KOPT-K1 (cell line): ENCODE data around the gene SND1.

Source experiments
- H3K27ac ChIP-seq: fragments of 200-600 bp; sonication (generic); 2 replicates; pipeline ENCODE4 v1.5.1; 2016; ENCODE audit warnings: antibody characterized with exemption, mild to moderate bottlenecking, low read depth, low read length; ENCODE audit not compliant: poor library complexity, severe bottlenecking
- H3K36me3 ChIP-seq: fragments of 200-600 bp; sonication (generic); 2 replicates; pipeline ENCODE4 v1.5.1; 2017; ENCODE audit warnings: antibody characterized with exemption, mild to moderate bottlenecking, low read length, moderate library complexity; ENCODE audit not compliant: insufficient read depth
- H3K9me3 ChIP-seq: fragments of 200-600 bp; sonication (generic); 2 replicates; pipeline ENCODE4 v1.5.1; 2017; ENCODE audit warnings: antibody characterized with exemption, low read length, mild to moderate bottlenecking; ENCODE audit not compliant: insufficient read depth, poor library complexity, severe bottlenecking

Gene SND1

GRCh38 chr7:127798769-127799372 lies 146.9 kb downstream of the SND1 start:
- Histone ChIP-seq H3K36me3 (no peaks in the 10 kb centered on the region), H3K9me3 (no peaks in the 10 kb centered on the region), H3K27ac (no peak overlapping the region)

GRCh38 chr7:127799535-127800305 lies 147.7 kb downstream of the SND1 start:
- no peaks in the 10 kb centered on the region for H3K9me3 ChIP-seq
- no peak overlapping the region for H3K27ac ChIP-seq
- no peaks in the 10 kb centered on the region for H3K36me3 ChIP-seq

GRCh38 chr7:127802845-127803244 lies 150.9 kb downstream of the SND1 start:
- Histone ChIP-seq H3K36me3 (peaks cover 9% of the 10 kb centered on the region), H3K9me3 (no peaks in the 10 kb centered on the region), H3K27ac (no peak overlapping the region)

DNA sequence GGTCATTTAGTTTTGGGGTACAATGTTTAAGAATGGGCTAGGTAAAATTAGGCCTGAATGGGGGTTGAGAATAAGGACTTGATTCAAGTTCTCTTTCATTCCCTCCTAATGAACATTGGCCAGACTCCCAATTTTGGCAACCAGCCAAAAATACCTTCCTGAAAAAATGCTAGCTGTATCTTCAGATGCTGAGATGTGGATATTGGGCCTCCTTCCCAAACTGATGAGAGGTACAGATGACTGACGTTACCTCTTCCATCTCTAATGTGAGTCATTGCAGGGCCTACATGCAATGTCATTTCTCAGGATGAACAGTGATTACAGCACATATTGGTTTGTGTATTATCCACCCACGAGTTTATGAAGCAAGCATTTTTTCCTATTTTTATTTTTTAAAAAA lies 151.6 kb downstream of the SND1 start:
- H3K36me3 ChIP-seq, result peaks cover 17% of the 10 kb centered on the region
- H3K9me3 ChIP-seq, result no peaks in the 10 kb centered on the region
- no peak overlapping the region for H3K27ac ChIP-seq

DNA sequence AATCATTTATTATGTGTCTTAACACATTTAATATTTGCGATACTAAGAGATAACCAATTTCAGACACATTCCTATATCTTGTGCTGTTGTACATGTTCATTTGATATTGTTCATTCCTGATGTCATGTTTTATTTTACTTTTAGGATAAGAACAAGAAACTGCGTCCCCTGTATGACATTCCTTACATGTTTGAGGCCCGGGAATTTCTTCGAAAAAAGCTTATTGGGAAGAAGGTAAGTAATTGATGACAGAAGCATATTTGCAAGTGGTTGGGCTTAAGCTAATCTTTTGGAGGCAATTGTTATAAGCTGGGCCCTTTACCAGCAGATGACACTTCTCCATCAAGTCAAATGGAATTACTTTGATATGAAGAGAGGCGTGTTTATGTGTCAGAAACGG lies 155.3 kb downstream of the SND1 start:
- Histone ChIP-seq H3K36me3 (peaks cover 34% of the 10 kb centered on the region), H3K27ac (no peak overlapping the region), H3K9me3 (no peaks in the 10 kb centered on the region)

DNA sequence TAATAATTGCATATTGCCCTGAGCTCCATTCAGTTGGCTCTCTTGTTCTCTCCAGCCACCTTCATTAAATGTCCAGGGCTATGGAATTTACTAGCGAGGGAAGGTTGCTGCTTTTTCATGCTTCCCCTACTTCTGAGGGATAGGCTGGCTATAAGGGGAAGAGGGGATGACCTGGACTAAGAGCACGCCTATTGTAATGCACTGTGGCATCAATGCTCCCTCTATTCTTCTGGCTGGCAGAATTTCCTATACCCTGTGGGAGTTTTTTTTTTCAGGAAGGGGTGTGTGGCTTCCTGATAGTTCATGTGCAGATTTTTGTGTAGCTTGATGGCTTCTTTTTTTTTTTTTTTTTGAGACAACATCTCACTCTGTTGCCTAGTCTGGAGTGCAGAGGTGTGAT lies 155.8 kb downstream of the SND1 start:
- H3K36me3 ChIP-seq, result peaks cover 34% of the 10 kb centered on the region
- H3K9me3 ChIP-seq, result no peaks in the 10 kb centered on the region
- H3K27ac ChIP-seq, result no peak overlapping the region

- H3K36me3 ChIP-seq, result peaks cover 34% of the 10 kb centered on the region
- no peak overlapping the region for H3K27ac ChIP-seq
These were observed 157.3 kb downstream of the SND1 start for GRCh38 chr7:127809261-127809702.

DNA sequence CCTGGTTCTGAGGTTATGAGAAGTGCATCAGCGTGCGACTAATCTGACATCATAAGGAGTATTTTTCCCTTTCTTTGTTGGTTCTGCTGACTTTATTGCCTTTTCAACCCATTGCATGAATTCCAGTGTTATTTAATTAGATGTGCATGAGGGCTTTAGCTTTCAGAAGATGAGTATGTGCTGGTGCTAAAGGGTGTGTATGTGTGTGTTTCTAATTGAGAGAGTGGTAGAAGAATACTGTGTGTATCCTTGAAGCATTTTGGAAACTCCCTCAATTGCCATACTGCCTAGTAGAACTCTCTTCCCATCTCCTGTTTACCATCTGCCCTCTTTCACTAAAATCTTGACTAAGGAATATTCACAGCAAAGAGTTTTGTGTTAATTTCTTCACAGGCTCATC lies 158.1 kb downstream of the SND1 start:
- H3K36me3 ChIP-seq, result peaks cover 37% of the 10 kb centered on the region
- no peak overlapping the region for H3K27ac ChIP-seq
- no peaks in the 10 kb centered on the region for H3K9me3 ChIP-seq

More at GRCh38 chr7:127809261-127809702, 157.3 kb downstream of the SND1 start:
- no peaks in the 10 kb centered on the region for H3K9me3 ChIP-seq

DNA sequence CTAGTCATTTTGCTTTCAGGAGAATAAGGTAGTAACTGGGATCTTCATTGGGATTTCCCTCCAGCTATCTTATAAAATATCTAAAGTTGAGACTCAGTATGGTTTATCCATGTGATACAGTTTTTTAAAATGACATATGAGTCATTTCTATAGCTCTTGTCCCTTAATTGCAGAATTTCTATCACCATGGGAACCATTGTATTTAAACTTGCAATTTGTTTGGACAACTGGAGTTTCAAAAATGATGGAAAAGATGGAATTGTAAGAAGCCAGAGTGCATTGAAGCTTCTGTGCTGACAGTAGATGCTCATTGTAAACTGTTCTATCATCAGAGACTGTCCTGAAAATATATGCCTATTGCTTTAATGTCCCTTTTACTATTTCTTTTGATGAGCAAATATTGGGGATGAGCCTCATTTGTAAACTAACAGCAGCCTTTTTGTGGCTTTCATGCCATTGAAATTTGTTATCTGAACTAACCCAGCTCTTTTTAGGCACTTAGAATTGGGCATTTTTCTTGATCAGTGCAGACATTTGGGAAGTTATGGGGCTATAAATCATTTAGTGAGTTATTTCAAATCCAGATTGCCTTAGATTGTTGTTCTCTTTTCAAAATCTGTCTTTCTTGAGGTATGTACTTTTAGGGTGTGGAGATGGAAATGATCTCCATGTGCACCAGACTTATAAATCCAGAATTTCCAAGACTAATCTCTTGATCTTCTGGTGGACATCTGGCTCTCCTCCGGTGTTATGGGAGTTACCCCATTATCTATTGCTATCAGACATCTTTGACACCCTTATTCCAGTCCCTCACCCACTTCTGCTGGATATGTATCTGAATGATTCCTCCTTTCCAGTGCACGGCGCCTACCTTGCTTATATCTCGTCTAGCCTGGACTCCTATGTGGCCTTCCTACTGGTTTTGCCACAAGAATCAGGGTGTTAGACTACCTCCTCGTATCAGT lies 159.0 kb downstream of the SND1 start:
- Histone ChIP-seq H3K9me3 (no peaks in the 10 kb centered on the region), H3K36me3 (peaks cover 40% of the 10 kb centered on the region), H3K27ac (no peak overlapping the region)

GRCh38 chr7:127812540-127812939 lies 160.5 kb downstream of the SND1 start:
- Histone ChIP-seq H3K36me3 (peaks cover 34% of the 10 kb centered on the region), H3K27ac (no peak overlapping the region), H3K9me3 (no peaks in the 10 kb centered on the region)

DNA sequence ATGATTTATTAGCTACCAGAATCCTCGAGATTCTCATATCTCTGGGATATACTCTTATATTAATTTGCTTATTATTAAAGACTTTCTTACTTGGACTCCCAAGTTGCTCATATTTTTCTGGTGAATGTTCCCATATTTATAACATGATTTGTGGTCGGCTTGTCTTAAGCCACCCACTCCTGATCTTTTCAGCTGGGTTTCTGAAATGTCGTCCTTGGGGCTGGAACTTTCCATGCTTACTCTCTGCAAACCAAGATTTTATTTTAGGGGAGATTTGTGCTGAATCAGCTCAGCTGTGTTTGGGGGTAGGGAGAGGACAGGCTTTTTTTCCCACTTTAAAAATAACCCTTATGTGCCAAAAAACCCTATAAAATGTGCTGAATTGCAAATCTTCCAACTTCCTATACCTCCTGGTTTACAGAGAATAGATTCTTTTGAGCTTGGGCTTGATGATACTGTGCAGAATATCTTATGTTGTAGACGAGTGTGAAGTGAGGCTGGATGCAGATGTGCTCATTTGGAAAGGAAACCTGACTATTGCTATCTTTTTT lies 162.1 kb downstream of the SND1 start:
- no peak overlapping the region for H3K27ac ChIP-seq
- H3K36me3 ChIP-seq, result peaks cover 19% of the 10 kb centered on the region; the same call in 1 of the 2 replicates
- H3K9me3 ChIP-seq, result no peaks in the 10 kb centered on the region

DNA sequence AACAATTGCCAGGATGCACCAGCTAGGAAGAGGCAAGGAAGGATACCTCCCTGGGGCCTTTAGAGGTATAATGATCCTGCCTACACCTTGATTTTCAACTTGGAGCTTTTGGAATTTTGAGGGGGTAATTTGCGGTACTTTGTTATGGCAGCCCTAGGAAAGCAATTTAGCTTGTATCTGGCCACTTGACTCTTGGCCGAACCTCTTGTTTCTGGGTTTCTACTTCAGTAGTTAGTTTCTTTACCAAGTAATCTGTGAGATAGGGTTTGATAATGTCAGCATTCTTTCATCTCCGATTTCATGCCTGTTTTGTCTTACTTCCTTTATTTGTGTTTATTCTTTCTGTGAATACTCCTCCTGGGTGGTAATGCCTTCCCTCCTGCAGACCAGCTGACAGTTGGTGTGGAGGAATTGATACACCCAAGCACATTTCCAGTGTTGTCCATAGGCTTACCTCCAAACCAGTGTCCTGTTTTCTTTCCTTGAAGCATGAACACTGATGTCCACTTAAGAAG lies 163.7 kb downstream of the SND1 start:
- H3K36me3 ChIP-seq, result 0 out of 2 replicates have a peak, but pooled peaks cover 11% of the 10 kb centered on the region
- H3K27ac ChIP-seq, result no peak overlapping the region
- no peaks in the 10 kb centered on the region for H3K9me3 ChIP-seq

DNA sequence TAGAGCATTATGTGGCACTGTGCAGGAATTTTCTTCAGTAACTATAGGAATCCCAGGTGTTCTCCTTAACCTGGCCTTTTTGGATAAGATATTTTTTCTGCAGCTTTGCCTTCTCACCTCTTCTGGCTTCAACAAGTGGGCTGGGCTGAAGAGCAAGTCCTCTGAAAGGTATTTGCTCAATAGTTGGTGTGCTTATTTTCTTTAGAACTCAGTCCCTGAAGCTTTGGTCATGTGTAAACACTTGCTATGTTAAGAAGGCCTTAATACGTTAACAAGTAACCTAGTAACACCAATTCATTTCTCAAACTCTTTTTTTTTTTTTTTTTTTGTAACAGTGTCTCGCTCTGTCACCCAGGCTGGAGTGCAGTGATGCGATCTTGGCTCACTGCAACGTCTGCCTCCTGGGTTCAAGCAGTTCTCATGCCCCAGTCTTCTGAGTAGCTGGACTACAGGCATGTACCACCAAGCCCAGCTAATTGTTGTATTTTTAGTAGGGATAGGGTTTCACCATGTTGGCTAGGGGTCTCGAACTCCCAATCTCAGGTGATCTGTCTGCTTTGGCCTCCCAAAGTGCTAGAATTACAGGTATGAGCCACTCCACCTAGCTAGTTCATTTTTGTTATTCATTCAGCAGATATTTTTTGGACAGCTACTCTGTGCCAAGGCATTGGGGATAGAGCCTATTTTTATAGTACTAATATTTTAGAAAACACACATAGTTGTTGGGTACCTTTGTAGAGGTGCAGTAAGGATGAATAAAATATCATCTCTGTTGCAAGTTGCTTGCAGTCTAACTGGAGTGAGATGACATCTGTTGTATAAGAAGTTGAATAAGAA lies 164.6 kb downstream of the SND1 start:
- H3K36me3 ChIP-seq, result 0 out of 2 replicates have a peak, but pooled peaks cover 6% of the 10 kb centered on the region
- no peak overlapping the region for H3K27ac ChIP-seq
- H3K9me3 ChIP-seq, result no peaks in the 10 kb centered on the region

DNA sequence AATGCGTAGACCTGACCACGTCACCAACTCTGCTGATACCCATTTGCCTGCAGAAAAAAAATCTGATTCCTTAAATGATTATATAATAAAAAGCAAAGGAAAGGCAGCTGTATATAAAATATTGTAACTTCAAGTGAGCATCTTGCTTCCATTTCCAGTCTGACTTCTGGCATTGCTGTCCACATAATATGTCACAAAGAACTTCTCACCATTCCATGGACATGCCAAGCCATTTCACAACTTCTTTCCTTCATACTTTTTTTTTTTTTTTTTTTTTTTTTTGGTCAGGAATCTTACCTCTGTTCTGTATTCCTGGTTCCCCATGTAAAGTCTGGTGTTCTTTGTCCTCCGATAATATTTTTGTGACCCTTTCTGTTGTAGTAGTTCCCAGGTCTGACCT lies 165.5 kb downstream of the SND1 start:
- Histone ChIP-seq H3K27ac (no peak overlapping the region), H3K9me3 (no peaks in the 10 kb centered on the region), H3K36me3 (0 out of 2 replicates have a peak, but pooled peaks cover 6% of the 10 kb centered on the region)
